SU-DHL-6 (cell line): ENCODE results near the gene ITPK1.

Experiments
- EZH2phosphoT487 ChIP-seq: fragments of 200-600 bp; sonication (generic), shearing (Covaris generic); conservative IDR thresholded peaks from 2 replicates; pipeline ENCODE4 v1.6.1; 2018; ENCODE audit warnings: mild to moderate bottlenecking, antibody characterized with exemption, low read length, moderate library complexity, mixed read lengths
- TF ChIP-seq, protein P1 (sequence below): fragments of 200-600 bp; sonication (generic); IDR thresholded peaks from one replicate; pipeline ENCODE4 v1.5.1; 2017; ENCODE audit warnings: antibody characterized with exemption, mild to moderate bottlenecking, low read length, moderate library complexity; ENCODE audit not compliant: insufficient read depth, poor library complexity, severe bottlenecking

DNA sequence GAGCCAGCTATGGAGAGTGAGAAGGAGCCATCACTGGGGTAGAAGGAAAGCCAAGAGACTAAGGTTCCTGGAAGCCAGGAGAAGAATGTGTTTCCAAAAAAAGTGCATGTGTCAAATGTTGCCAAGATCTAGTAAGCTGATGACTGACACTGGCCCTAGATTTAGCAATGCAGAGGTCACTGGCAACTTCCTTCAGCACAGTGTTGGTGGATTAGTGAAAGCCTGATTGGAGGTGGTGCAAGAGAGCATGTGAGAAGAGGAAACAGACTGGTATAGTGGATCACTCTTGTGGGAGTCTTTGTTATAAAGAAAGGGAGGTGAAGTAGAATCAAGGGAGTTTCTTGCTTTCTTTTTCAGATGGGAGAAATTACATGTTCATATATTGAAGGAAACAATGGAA lies 226.8 kb downstream of the ITPK1 start:
- TF ChIP-seq, protein P1, sequence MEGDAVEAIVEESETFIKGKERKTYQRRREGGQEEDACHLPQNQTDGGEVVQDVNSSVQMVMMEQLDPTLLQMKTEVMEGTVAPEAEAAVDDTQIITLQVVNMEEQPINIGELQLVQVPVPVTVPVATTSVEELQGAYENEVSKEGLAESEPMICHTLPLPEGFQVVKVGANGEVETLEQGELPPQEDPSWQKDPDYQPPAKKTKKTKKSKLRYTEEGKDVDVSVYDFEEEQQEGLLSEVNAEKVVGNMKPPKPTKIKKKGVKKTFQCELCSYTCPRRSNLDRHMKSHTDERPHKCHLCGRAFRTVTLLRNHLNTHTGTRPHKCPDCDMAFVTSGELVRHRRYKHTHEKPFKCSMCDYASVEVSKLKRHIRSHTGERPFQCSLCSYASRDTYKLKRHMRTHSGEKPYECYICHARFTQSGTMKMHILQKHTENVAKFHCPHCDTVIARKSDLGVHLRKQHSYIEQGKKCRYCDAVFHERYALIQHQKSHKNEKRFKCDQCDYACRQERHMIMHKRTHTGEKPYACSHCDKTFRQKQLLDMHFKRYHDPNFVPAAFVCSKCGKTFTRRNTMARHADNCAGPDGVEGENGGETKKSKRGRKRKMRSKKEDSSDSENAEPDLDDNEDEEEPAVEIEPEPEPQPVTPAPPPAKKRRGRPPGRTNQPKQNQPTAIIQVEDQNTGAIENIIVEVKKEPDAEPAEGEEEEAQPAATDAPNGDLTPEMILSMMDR = no peak
- TF ChIP-seq EZH2phosphoT487 = no peak
